ENCODE data around the gene NDUFB2. TPM values are rescaled to one million over a fixed set of nuclear protein-coding genes. Genes with fewer than 3 reads are reported as not detected.

Gene NDUFB2
- total RNA-seq, 2 donors from 2014 or later: 179 to 198 TPM

Other genes starting within 250 kb of the NDUFB2 start
- gene MKRN1, start 217.2 kb upstream of the NDUFB2 start, total RNA-seq: 10 to 100 TPM; 59.1 to 74.7 TPM
- 10 to 100 TPM; 13.7 to 26.4 TPM for gene DENND2A, start 55.9 kb upstream of the NDUFB2 start, total RNA-seq
- gene ADCK2, start 23.8 kb upstream of the NDUFB2 start, total RNA-seq: 10 to 100 TPM; 12.3 to 16.1 TPM
- gene BRAF, start 228.2 kb downstream of the NDUFB2 start, total RNA-seq: 10 to 100 TPM; 32.9 to 39.8 TPM